Measurements from ENCODE around the gene TREX2. TPM values are rescaled to one million over a fixed set of nuclear protein-coding genes. Genes with fewer than 3 reads are reported as not detected.

Gene TREX2
- polyA plus RNA-seq, 1 donor (not counting 4 experiments of a cell fraction or from before 2014, with no cell fraction given), result 0.31 TPM

- TF ChIP-seq EZH2 (IDR thresholded peaks at IDR 0.05; ENCODE audit: low read length), result no peak
- TF ChIP-seq, protein P1, sequence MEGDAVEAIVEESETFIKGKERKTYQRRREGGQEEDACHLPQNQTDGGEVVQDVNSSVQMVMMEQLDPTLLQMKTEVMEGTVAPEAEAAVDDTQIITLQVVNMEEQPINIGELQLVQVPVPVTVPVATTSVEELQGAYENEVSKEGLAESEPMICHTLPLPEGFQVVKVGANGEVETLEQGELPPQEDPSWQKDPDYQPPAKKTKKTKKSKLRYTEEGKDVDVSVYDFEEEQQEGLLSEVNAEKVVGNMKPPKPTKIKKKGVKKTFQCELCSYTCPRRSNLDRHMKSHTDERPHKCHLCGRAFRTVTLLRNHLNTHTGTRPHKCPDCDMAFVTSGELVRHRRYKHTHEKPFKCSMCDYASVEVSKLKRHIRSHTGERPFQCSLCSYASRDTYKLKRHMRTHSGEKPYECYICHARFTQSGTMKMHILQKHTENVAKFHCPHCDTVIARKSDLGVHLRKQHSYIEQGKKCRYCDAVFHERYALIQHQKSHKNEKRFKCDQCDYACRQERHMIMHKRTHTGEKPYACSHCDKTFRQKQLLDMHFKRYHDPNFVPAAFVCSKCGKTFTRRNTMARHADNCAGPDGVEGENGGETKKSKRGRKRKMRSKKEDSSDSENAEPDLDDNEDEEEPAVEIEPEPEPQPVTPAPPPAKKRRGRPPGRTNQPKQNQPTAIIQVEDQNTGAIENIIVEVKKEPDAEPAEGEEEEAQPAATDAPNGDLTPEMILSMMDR (optimal IDR thresholded peaks at IDR 0.05 in 1 of 3, IDR thresholded peaks at IDR 0.05 in 1 of 3, conservative IDR thresholded peaks at IDR 0.05 in 1 of 3; ENCODE audit: extremely low read depth in 1 of 3, insufficient read depth in 2 of 3, low read length in 3 of 3), result no peak
- Histone ChIP-seq H3K79me2 (ENCODE audit: control insufficient read depth, insufficient read depth, low read length) (no peaks in the 10 kb centered on the region), H3K9ac (ENCODE audit: control insufficient read depth, extremely low read depth, insufficient read depth, low read length) (no peak overlapping the region), H3K9me3 (ENCODE audit: control insufficient read depth, low read depth, low read length) (no peaks in the 10 kb centered on the region), H3K9me1 (ENCODE audit: control insufficient read depth, extremely low read depth, insufficient read depth, low read length) (no peaks in the 10 kb centered on the region), H3K4me3 (ENCODE audit: control insufficient read depth in 2 of 3, extremely low read depth in 1 of 3, insufficient read depth in 2 of 3, low read depth in 1 of 3, low read length in 3 of 3) (no peak overlapping the region), H3K4me1 (ENCODE audit: control insufficient read depth, extremely low read depth, insufficient read depth, low read length) (no peaks in the 10 kb centered on the region), H3K4me2 (ENCODE audit: control insufficient read depth, extremely low read depth, insufficient read depth, low read depth, low read length) (no peak overlapping the region), H3K36me3 (ENCODE audit: control insufficient read depth in 2 of 2, extremely low read depth in 1 of 2, insufficient read depth in 2 of 2, low read length in 2 of 2) (no peaks in the 10 kb centered on the region), H3K27ac (ENCODE audit: control insufficient read depth, insufficient read depth, low read length) (no peak overlapping the region), H3K27me3 (ENCODE audit: control insufficient read depth, extremely low read depth, insufficient read depth, low read length) (no peaks in the 10 kb centered on the region), H2AFZ (ENCODE audit: control insufficient read depth, low read length) (no peak overlapping the region), H4K20me1 (ENCODE audit: control insufficient read depth, extremely low read depth, insufficient read depth, low read length) (no peaks in the 10 kb centered on the region)
- FAIRE-seq, result no peak
- dilution Hi-C loops (cut with MboI; ENCODE audit: extremely low pct_ligation_motif_present, low sequenced_read_pairs), result no loop called here
- DNase-seq (ENCODE audit: low read depth, low spot score), result no peak
These were observed 42.5 kb upstream of the TREX2 start for GRCh38 chrX:153488231-153488914.

DNA sequence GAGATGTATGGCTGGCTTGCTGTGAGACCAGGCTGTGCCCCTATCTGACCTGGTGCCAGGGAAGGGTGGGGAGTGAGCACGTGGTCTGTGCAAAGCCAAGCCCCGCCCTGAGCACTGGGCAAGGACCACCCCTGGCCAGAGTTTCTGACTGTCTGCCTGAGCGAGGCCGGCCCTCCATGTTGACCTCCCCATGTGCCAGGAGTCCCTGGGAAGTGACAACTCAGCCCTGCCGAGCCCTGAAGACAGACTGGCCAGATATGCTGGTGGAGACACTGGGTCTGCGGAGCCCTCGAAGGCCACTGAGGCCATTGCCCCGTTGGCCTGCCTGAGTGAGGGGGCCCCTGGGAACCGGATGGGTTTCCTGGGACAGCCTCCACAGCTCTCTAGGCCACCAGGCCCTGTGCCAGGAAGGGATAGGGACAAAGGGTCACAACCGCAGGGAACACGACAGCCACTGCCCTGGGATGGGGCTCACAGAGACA lies 41.8 kb upstream of the TREX2 start:
- no peaks in the 10 kb centered on the region for H3K27me3 ChIP-seq (ENCODE audit: control insufficient read depth, extremely low read depth, insufficient read depth, low read length)
- H3K79me2 ChIP-seq (ENCODE audit: control insufficient read depth, insufficient read depth, low read length), result no peaks in the 10 kb centered on the region
- H3K9me1 ChIP-seq (ENCODE audit: control insufficient read depth, extremely low read depth, insufficient read depth, low read length), result no peaks in the 10 kb centered on the region
- FAIRE-seq (no peak), DNase-seq (ENCODE audit: low read depth, low spot score) (no peak)
- H3K9ac ChIP-seq (ENCODE audit: control insufficient read depth, extremely low read depth, insufficient read depth, low read length), result no peak overlapping the region
- no peaks in the 10 kb centered on the region for H3K9me3 ChIP-seq (ENCODE audit: control insufficient read depth, low read depth, low read length)
- H3K4me3 ChIP-seq (ENCODE audit: control insufficient read depth in 2 of 3, extremely low read depth in 1 of 3, insufficient read depth in 2 of 3, low read depth in 1 of 3, low read length in 3 of 3), result no peak overlapping the region
- H3K4me2 ChIP-seq (ENCODE audit: control insufficient read depth, extremely low read depth, insufficient read depth, low read depth, low read length), result no peak overlapping the region
- H3K36me3 ChIP-seq (ENCODE audit: control insufficient read depth in 2 of 2, extremely low read depth in 1 of 2, insufficient read depth in 2 of 2, low read length in 2 of 2), result no peaks in the 10 kb centered on the region
- dilution Hi-C loops (cut with MboI; ENCODE audit: extremely low pct_ligation_motif_present, low sequenced_read_pairs), result no loop called here
- no peak for TF ChIP-seq EZH2 (IDR thresholded peaks at IDR 0.05; ENCODE audit: low read length)
- TF ChIP-seq, protein P1 (optimal IDR thresholded peaks at IDR 0.05 in 1 of 3, IDR thresholded peaks at IDR 0.05 in 1 of 3, conservative IDR thresholded peaks at IDR 0.05 in 1 of 3; ENCODE audit: extremely low read depth in 1 of 3, insufficient read depth in 2 of 3, low read length in 3 of 3), result no peak
- no peaks in the 10 kb centered on the region for H4K20me1 ChIP-seq (ENCODE audit: control insufficient read depth, extremely low read depth, insufficient read depth, low read length)
- no peak overlapping the region for H3K27ac ChIP-seq (ENCODE audit: control insufficient read depth, insufficient read depth, low read length)
- H2AFZ ChIP-seq (ENCODE audit: control insufficient read depth, low read length), result no peak overlapping the region
- H3K4me1 ChIP-seq (ENCODE audit: control insufficient read depth, extremely low read depth, insufficient read depth, low read length), result no peaks in the 10 kb centered on the region
